ENCODE measurements around the gene DNAJC8.

Gene DNAJC8, protein sequence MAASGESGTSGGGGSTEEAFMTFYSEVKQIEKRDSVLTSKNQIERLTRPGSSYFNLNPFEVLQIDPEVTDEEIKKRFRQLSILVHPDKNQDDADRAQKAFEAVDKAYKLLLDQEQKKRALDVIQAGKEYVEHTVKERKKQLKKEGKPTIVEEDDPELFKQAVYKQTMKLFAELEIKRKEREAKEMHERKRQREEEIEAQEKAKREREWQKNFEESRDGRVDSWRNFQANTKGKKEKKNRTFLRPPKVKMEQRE

DNA sequence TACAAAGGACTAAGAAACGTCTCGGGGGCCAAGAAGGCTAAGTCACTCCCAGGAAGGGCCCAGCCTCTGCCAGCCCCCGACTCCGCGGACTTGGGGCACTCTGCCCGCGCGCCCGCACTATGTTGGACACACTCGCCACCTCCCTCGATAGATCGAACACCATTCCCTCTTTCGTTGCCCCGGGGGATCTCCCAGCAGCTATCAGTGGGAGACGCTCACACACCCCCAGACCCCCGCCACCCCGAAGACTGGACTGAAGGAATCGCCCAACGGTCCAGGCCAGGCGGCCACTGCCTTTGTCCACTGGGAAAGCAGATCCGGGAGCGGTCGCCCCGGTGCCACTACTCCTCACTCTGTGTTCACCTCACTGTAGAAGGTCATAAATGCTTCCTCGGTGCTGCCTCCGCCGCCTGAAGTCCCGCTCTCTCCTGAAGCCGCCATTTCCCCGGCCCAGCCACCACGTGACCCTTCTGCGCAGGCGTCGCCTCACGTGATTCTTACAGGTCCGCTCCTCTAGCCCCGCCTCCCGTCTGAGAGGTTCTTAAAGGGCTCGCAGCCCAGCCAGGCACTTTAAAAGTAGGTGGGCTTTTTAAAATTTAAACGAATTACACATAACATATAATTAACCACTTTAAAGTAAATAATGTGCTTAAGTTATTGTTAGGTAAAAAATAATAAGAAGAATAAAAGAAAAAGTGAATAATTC lies at the start of gene DNAJC8:
DNAJC8 (minus strand) TSS at position 472 of the 706 bp plus-strand sequence; CDS start at position 441, 31 bp downstream.
- peak; percentile 68 for ATAC-seq
- TF ChIP-seq ESRRG (CRISPR knock-in tag; IDR thresholded peaks at IDR 0.05) = no peak
- no peak for TF ChIP-seq ARNTL (CRISPR knock-in tag; IDR thresholded peaks at IDR 0.05; ENCODE audit: borderline replicate concordance, low read depth)
- no peak for TF ChIP-seq CREB5 (CRISPR knock-in tag; IDR thresholded peaks at IDR 0.05; ENCODE audit: low read depth)
- no peak for TF ChIP-seq PATZ1 (CRISPR knock-in tag; IDR thresholded peaks at IDR 0.05; ENCODE audit: borderline replicate concordance)
- no peak for TF ChIP-seq RARB (CRISPR knock-in tag; IDR thresholded peaks at IDR 0.05)
- no peak for TF ChIP-seq TOX (CRISPR knock-in tag; IDR thresholded peaks at IDR 0.05; ENCODE audit: borderline replicate concordance)
- TF ChIP-seq SNAI2 (CRISPR knock-in tag; IDR thresholded peaks at IDR 0.05) = no peak
- TF ChIP-seq ZNF8 (CRISPR knock-in tag; IDR thresholded peaks at IDR 0.05) = no peak
- TF ChIP-seq CSDC2 (CRISPR knock-in tag; IDR thresholded peaks at IDR 0.05) = no peak
- no peak for TF ChIP-seq CSRNP3 (CRISPR knock-in tag; IDR thresholded peaks at IDR 0.05)
- no peak for TF ChIP-seq ZNF565 (CRISPR knock-in tag; conservative IDR thresholded peaks at IDR 0.05; ENCODE audit: low read depth)
- TF ChIP-seq ISL1 (CRISPR knock-in tag; IDR thresholded peaks at IDR 0.05) = no peak
- TF ChIP-seq TSHZ2 (CRISPR knock-in tag; IDR thresholded peaks at IDR 0.05) = no peak
- TF ChIP-seq ZC3H10 (CRISPR knock-in tag; IDR thresholded peaks at IDR 0.05) = no peak
- TF ChIP-seq, protein P1, sequence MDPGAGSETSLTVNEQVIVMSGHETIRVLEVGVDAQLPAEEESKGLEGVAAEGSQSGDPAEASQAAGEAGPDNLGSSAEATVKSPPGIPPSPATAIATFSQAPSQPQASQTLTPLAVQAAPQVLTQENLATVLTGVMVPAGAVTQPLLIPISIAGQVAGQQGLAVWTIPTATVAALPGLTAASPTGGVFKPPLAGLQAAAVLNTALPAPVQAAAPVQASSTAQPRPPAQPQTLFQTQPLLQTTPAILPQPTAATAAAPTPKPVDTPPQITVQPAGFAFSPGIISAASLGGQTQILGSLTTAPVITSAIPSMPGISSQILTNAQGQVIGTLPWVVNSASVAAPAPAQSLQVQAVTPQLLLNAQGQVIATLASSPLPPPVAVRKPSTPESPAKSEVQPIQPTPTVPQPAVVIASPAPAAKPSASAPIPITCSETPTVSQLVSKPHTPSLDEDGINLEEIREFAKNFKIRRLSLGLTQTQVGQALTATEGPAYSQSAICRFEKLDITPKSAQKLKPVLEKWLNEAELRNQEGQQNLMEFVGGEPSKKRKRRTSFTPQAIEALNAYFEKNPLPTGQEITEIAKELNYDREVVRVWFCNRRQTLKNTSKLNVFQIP (CRISPR knock-in tag; IDR thresholded peaks at IDR 0.05; ENCODE audit: borderline replicate concordance, low read depth) = no peak
- TF ChIP-seq ZFP30 (CRISPR knock-in tag; IDR thresholded peaks at IDR 0.05) = no peak
- no peak for TF ChIP-seq PPARA (CRISPR knock-in tag; IDR thresholded peaks at IDR 0.05; ENCODE audit: borderline replicate concordance)
- no peak for TF ChIP-seq ZNF70 (CRISPR knock-in tag; IDR thresholded peaks at IDR 0.05)
- no peak for TF ChIP-seq OSR1 (CRISPR knock-in tag; IDR thresholded peaks at IDR 0.05)
- no peak for TF ChIP-seq GLIS3 (CRISPR knock-in tag; IDR thresholded peaks at IDR 0.05)

GRCh38 chr1:28281608-28282425 lies 49.0 kb upstream of the DNAJC8 start:
- ATAC-seq = no peak
- no peak for TF ChIP-seq TOX (CRISPR knock-in tag; IDR thresholded peaks at IDR 0.05; ENCODE audit: borderline replicate concordance)
- TF ChIP-seq, protein P1 (CRISPR knock-in tag; IDR thresholded peaks at IDR 0.05; ENCODE audit: borderline replicate concordance, low read depth) = no peak
- no peak for TF ChIP-seq TCF4 (CRISPR knock-in tag; IDR thresholded peaks at IDR 0.05; ENCODE audit: borderline replicate concordance)
- TF ChIP-seq ZFP3 (CRISPR knock-in tag; IDR thresholded peaks at IDR 0.05) = no peak
- TF ChIP-seq BACH2 (CRISPR knock-in tag; IDR thresholded peaks at IDR 0.05; ENCODE audit: borderline replicate concordance) = no peak
- TF ChIP-seq ZNF70 (CRISPR knock-in tag; IDR thresholded peaks at IDR 0.05) = no peak

Measured in SK-N-SH treated with all-trans-retinoic acid at 6 μM for 48 hours (cell line).